Loucy (cell line): ENCODE data around the gene CUBN.

Experiments
- CTCF ChIP-seq: fragments of 200-600 bp; sonication (generic); conservative IDR thresholded peaks from 2 replicates; pipeline ENCODE4 v1.5.1; 2014; ENCODE audit warnings: mild to moderate bottlenecking, antibody characterized with exemption, low read length
- EZH2phosphoT487 ChIP-seq: fragments of 200-600 bp; IDR thresholded peaks from 2 replicates; pipeline ENCODE4 v1.6.1; 2018; ENCODE audit warnings: antibody characterized with exemption, mild to moderate bottlenecking, moderate library complexity, borderline replicate concordance

GRCh38 chr10:16817125-16818019 is 312.2 kb downstream of the CUBN start, which contains the start of gene RSU1:
- TF ChIP-seq CTCF (no peak), EZH2phosphoT487 (no peak)
